Mucosa of descending colon (tissue), 3 donors: ENCODE results near the gene SEC24B. TPM values are rescaled to one million over a fixed set of nuclear protein-coding genes. Genes with fewer than 3 reads are reported as not detected.
"Not testable (repeated sequence)": the region's sequence is repeated elsewhere in the genome, so short reads cannot be mapped to it uniquely, and the experiment has no call there.

Experiments
- ATAC-seq: fragments of 200-7000 bp; cut with Tn5 transposase; one replicate; pipeline ENCODE4 v1.9.1; 2020; ENCODE audit warnings: mild to moderate bottlenecking, moderate library complexity
- DNase-seq, 3 donors: peaks; one replicate each; pipeline ENCODE4 v3.0.0-alpha.2; 2020
- H3K36me3 ChIP-seq: fragments of 200-600 bp; one replicate; pipeline ENCODE4 v1.8.0; 2021; ENCODE audit warnings: low read depth, mild to moderate bottlenecking
- H3K4me1 ChIP-seq: fragments of 200-600 bp; one replicate; pipeline ENCODE4 v1.8.0; 2021; ENCODE audit warnings: low read depth, mild to moderate bottlenecking
- H3K4me3 ChIP-seq: fragments of 200-600 bp; one replicate; pipeline ENCODE4 v1.8.0; 2021; ENCODE audit warnings: mild to moderate bottlenecking
- H3K9me3 ChIP-seq: fragments of 200-600 bp; one replicate; pipeline ENCODE4 v1.8.0; 2021; ENCODE audit warnings: mild to moderate bottlenecking
- CTCF ChIP-seq: fragments of 200-600 bp; IDR thresholded peaks from one replicate; pipeline ENCODE4 v1.8.0; 2022; ENCODE audit warnings: antibody characterized with exemption, mild to moderate bottlenecking
- intact Hi-C, 2 donors: fragments of 100-400 bp; cut with DNase I in 1 of 2; cut with micrococcal nuclease in 1 of 2; formaldehyde crosslinking; loops; one replicate each; pipeline versions ENCODE4 v1.11.0 to v1.11.1; 2022; cut with DNase I, micrococcal nuclease
- total RNA-seq, 3 donors: library from RNA; stranded (reverse); fragmentation: NEBNext Ultra II Directional in 2 of 3; extraction: Animal tissue kit (Norgen Biotek cat#: 25700) in 2 of 3; gene quantifications; one replicate each; pipeline versions ENCODE4 v1.2.1 to v1.2.4, GENCODE V29; 2021 to 2023
- donor health status: DM: no; HTN: no; CAD: no; lungs with moderate emphysema.
- donor health status: DM: no; HTN: no; CAD: no.
- donor health status: DM: no; HTN: yes; CAD: no.

SEC24B gene
- total RNA-seq, 3 donors from 2014 or later: 28.5 to 41.7 (median 35.0) TPM

- DNase-seq: no peak
- Histone ChIP-seq H3K4me3 (no peak overlapping the region), H3K4me1 (no peaks in the 10 kb centered on the region), H3K9me3 (no peaks in the 10 kb centered on the region), H3K36me3 (peaks cover 5% of the 10 kb centered on the region)
- intact Hi-C loops: no loop called here
- ATAC-seq: no peak
- TF ChIP-seq CTCF: no peak
Observed at GRCh38 chr4:109510687-109511086, 77.1 kb downstream of the SEC24B start.

GRCh38 chr4:109511414-109511813, 77.8 kb downstream of the SEC24B start:
- Histone ChIP-seq H3K9me3 (no peaks in the 10 kb centered on the region), H3K36me3 (peaks cover 5% of the 10 kb centered on the region), H3K4me1 (no peaks in the 10 kb centered on the region), H3K4me3 (no peak overlapping the region)
- ATAC-seq (no peak), DNase-seq (no peak)
- intact Hi-C loops: no loop called here
- no peak for TF ChIP-seq CTCF

- H3K4me1 ChIP-seq, ATAC-seq, H3K9me3 ChIP-seq, intact Hi-C loops, H3K36me3 ChIP-seq, H3K4me3 ChIP-seq, DNase-seq: not testable (repeated sequence)
Observed at GRCh38 chr4:109513368-109513767, 79.8 kb downstream of the SEC24B start.

GRCh38 chr4:109532182-109532581, 98.6 kb downstream of the SEC24B start:
- TF ChIP-seq CTCF: no peak
- no peaks in the 10 kb centered on the region for H3K4me1 ChIP-seq
- no peak for ATAC-seq
- no peaks in the 10 kb centered on the region for H3K9me3 ChIP-seq
- H3K4me3 ChIP-seq: no peak overlapping the region
- H3K36me3 ChIP-seq: no peaks in the 10 kb centered on the region
- no peak for DNase-seq
- intact Hi-C loops: no loop called here

GRCh38 chr4:109545401-109545800, 111.8 kb downstream of the SEC24B start:
- intact Hi-C loops: no loop called here
- no peak for TF ChIP-seq CTCF
- no peaks in the 10 kb centered on the region for H3K36me3 ChIP-seq
- no peak overlapping the region for H3K4me3 ChIP-seq
- no peaks in the 10 kb centered on the region for H3K4me1 ChIP-seq
- no peak for DNase-seq
- no peak for ATAC-seq
- H3K9me3 ChIP-seq: no peaks in the 10 kb centered on the region

GRCh38 chr4:109547394-109547793, 113.8 kb downstream of the SEC24B start:
- DNase-seq: no peak
- no peak for TF ChIP-seq CTCF
- intact Hi-C loops: no loop called here
- Histone ChIP-seq H3K9me3 (no peaks in the 10 kb centered on the region), H3K4me1 (no peaks in the 10 kb centered on the region), H3K4me3 (no peak overlapping the region), H3K36me3 (no peaks in the 10 kb centered on the region)
- no peak for ATAC-seq
